Measurements from ENCODE around the gene GJA10. TPM values are rescaled to one million over a fixed set of nuclear protein-coding genes. Genes with fewer than 3 reads are reported as not detected.
"Not testable (repeated sequence)": the region's sequence is repeated elsewhere in the genome, so short reads cannot be mapped to it uniquely, and the experiment has no call there.

Gene GJA10
- total RNA-seq = not detected

DNA sequence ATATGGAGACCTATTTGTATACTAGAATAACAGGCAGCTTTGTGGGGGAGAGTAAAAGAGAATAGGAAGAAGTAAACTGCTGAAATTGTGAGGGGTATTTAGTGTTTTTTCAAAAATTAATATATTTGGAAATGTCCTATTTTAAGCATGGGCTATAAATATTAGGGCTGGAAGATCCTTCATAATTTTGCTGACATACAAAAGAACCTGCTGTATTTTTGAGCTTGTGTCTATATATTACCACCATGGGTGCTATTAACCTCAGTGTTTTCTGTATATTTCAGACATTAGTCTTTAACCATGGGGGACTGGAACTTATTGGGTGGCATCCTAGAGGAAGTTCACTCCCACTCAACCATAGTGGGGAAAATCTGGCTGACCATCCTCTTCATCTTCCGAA, at the start of gene GJA10:
Gene GJA10 (plus strand): TSS at position 301 of the 400 bp plus-strand sequence. CDS start 0 bp downstream, at position 301.
- ATAC-seq = no peak
- no peak for DNase-seq (ENCODE audit: low spot score)
- intact Hi-C loops (cut with DNase I) = no loop called here

DNA sequence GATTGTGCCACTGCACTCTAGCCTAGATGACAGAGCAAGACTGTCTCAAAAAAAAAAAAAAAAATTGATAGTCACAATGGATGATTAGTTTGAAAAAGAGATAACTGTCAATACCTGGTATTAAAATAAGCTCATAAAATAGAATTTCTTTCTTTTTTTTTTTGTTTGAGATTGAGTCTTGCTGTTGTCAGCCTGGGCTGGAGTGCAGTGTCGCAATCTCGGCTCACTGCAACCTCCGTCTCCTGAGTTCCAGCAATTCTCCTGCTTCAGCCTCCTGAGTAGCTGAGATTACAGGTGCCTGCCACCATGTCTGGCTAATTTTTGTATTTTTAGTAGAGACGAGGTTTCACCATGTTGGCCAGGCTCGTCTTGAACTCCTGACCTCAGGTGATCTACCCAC, 46.8 kb upstream of the GJA10 start:
- ATAC-seq; DNase-seq (ENCODE audit: low spot score); intact Hi-C loops (cut with DNase I): not testable (repeated sequence)

GRCh38 chr6:89853068-89853467, 41.2 kb upstream of the GJA10 start:
- intact Hi-C loops (cut with DNase I) = no loop called here
- ATAC-seq = no peak
- DNase-seq (ENCODE audit: low spot score) = no peak

- DNase-seq (ENCODE audit: low spot score) = no peak
- intact Hi-C loops (cut with DNase I) = no loop called here
- no peak for ATAC-seq
Observed at GRCh38 chr6:89858041-89858440, 36.2 kb upstream of the GJA10 start.

DNA sequence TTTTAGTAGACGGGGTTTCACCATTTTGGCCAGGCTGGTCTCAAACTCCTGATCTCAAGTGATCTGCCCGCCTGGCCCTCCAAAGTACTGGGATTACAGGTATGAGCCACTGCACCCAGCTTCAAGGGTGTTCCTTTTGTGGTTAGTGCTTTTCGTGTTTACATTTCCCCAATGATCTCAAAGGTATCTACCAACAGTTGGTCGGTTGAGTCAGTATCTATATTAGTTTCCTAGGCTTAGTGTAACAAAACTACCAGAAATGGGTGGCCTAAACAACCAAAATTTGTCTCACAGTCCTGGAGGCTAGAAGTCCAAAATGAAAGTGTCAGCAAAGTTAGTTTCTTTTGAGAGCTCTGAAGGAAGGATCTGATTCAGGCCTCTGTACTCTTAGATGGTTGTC, 34.5 kb upstream of the GJA10 start:
- DNase-seq (ENCODE audit: low spot score) = no peak
- ATAC-seq = no peak
- intact Hi-C loops (cut with DNase I) = no loop called here

DNA sequence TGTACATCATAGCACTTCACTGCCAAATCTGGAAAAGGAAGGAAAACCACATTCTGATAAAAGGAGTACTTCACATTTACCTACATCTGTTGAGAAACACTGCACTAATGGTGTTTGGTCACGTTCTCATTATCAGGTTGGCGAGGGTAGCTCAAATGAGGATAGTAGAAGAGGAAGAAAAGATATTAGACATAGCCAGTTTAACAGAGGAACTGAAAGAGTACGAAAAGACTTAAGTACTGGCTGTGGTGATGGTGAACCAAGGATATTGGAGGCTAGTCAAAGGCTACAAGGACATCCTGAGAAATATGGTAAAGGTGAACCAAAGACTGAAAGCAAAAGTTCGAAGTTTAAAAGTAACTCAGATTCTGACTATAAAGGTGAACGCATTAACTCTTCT, 32.0 kb upstream of the GJA10 start:
- DNase-seq (ENCODE audit: low spot score) = no peak
- intact Hi-C loops (cut with DNase I) = no loop called here
- ATAC-seq = no peak

GRCh38 chr6:89862698-89863097, 31.6 kb upstream of the GJA10 start:
- intact Hi-C loops (cut with DNase I) = no loop called here
- DNase-seq (ENCODE audit: low spot score) (no peak), ATAC-seq (no peak)

DNA sequence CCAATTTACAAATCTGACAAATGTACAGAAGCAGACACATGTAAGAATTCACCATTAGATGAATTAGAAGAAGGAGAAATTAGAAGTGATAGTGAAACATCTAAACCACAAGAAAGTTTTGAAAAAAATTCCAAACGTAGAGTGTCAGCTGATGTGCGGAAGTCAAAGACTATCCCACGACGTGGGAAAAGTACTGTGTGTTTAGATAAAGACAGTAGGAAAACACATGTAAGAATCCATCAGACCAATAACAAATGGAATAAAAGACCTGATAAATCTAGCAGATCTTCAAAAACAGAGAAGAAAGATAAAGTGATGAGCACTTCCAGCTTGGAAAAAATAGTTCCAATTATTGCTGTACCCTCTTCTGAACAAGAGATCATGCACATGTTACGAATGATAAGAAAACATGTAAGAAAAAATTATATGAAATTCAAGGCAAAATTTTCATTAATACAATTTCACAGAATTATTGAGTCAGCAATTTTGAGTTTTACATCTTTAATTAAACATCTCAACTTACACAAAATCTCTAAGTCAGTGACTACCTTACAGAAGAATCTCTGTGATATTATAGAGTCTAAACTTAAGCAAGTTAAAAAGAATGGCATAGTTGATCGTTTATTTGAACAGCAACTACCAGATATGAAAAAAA, 28.1 kb upstream of the GJA10 start:
- intact Hi-C loops (cut with DNase I) = no loop called here
- DNase-seq (ENCODE audit: low spot score) (no peak), ATAC-seq (no peak)

GRCh38 chr6:89873721-89874120, 20.5 kb upstream of the GJA10 start:
- ATAC-seq = no peak
- intact Hi-C loops (cut with DNase I) = no loop called here
- DNase-seq (ENCODE audit: low spot score) = no peak

DNA sequence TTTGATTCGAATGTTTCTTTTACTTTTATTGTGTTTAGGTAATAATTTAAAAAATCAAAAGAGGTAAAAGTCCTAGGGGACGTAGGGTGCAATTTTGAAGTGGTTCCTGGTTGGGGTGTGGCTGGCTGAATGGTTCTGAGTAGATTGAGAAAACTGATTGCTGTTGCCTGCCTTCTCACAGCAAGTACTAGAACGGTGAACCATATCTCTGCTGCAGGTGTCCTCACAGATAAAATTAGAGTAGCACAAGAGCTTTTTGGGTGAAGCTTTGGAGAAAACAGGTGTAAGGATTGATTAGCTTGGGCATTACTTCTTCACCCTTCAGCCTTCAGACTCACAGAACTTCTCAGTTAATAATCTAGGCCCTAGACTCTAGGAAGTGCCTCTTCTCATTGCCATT, 19.8 kb upstream of the GJA10 start:
- ATAC-seq (no peak), DNase-seq (ENCODE audit: low spot score) (no peak)
- intact Hi-C loops (cut with DNase I) = no loop called here

- ATAC-seq = no peak
- intact Hi-C loops (cut with DNase I) = no loop called here
- DNase-seq (ENCODE audit: low spot score) = no peak
Observed at GRCh38 chr6:89886378-89887120, 7.7 kb upstream of the GJA10 start.

DNA sequence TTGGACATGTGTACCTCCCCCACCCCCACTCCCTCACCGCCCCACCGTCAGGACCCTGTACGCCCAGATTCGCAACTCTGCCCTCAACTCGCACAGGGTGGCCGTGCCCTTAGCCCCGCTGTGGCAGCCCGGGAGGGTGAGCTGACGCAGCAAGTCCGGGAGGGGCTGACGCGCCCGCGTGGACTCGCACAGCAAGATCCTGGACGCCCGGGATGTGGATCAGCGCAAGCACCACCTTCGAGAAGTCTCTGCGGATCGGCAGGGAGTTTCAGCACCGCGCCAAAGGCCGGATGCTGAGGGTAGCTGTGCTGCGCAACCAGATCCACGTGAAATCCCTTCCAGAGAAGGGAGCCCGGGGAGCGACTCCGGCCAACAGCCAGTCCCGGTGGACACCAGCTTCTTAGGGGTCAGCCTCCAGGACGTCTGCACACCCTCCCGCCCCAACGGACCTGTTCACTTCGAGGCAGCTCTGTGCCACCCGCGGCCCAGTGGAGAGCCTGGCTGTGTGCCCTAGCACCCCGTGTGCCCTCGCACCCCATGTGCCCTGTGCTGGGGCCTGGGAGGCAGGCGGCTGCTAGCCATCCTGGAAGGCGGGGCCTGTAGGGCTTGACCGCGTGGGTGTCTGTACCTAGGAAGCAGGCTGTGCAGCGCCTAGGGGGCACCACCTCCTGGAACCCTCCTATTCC, 6.7 kb upstream of the GJA10 start:
- intact Hi-C loops (cut with DNase I) = no loop called here
- no peak for DNase-seq (ENCODE audit: low spot score)
- peak; percentile 36 for ATAC-seq

GRCh38 chr6:89888138-89888514, 6.1 kb upstream of the GJA10 start:
- intact Hi-C loops (cut with DNase I) = no loop called here
- ATAC-seq (no peak), DNase-seq (ENCODE audit: low spot score) (no peak)

- no peak for DNase-seq (ENCODE audit: low spot score)
Observed at GRCh38 chr6:89888871-89889270, 5.4 kb upstream of the GJA10 start.

GRCh38 chr6:89890845-89891528, 3.3 kb upstream of the GJA10 start:
- intact Hi-C loops (cut with DNase I); DNase-seq (ENCODE audit: low spot score); ATAC-seq: not testable (repeated sequence)

More at GRCh38 chr6:89888871-89889270, 5.4 kb upstream of the GJA10 start:
- ATAC-seq = no peak
- intact Hi-C loops (cut with DNase I) = no loop called here

GRCh38 chr6:89892577-89892976, 1.7 kb upstream of the GJA10 start:
- ATAC-seq; intact Hi-C loops (cut with DNase I); DNase-seq (ENCODE audit: low spot score): not testable (repeated sequence)

DNA sequence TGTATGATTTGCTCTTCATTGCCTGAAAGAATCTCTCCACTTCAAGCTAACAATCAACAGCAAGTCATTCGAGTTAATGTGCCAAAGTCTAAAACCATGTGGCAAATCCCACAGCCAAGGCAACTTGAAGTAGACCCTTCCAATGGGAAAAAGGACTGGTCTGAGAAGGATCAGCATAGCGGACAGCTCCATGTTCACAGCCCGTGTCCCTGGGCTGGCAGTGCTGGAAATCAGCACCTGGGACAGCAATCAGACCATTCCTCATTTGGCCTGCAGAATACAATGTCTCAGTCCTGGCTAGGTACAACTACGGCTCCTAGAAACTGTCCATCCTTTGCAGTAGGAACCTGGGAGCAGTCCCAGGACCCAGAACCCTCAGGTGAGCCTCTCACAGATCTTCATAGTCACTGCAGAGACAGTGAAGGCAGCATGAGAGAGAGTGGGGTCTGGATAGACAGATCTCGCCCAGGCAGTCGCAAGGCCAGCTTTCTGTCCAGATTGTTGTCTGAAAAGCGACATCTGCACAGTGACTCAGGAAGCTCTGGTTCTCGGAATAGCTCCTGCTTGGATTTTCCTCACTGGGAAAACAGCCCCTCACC, 1.1 kb downstream of the GJA10 start:
- ATAC-seq = peak; percentile 42
- intact Hi-C loops (cut with DNase I) = no loop called here

DNA sequence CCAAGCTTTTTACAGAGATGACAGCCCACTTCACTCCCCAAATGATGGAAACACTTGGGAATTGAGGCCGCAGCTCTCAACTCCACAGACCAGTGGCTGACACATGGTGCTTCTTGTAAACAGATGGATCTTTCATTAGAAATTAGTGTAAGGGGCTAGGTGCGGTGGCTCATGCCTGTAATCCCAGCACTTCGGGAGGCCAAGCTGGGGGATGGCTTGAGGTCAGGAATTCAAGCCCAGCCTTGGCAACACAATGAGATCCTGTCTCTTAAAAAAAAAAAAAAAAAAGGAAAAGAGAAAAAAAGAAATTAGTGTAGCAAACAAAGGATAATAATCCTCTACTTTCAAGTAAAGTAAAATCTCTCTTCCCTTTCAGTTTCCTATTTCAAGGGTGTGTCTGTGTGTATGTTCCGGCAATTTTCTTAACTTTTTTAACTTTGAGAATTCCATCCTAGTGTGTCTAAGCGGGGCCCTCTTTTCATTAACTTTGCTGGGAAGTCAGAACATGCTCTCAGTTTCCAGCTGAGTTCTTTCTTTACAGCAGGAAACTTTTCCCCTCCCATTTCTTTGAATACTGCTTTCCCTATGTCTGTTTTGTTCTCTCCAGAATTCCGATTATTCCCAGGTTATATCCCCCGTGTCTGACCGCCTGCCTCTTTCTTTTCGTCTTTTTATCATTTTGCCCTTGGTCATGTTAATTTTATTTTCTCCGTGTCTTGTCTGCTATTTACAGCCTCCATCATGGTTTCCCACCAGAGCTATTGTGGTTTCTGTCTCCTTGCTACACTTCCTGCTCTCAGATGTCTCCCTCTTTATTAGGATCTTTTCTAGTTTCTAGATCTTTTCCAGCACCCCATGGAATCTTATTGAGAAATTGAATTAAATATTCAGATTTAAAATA, 16.0 kb downstream of the GJA10 start:
- DNase-seq (ENCODE audit: low spot score); intact Hi-C loops (cut with DNase I); ATAC-seq: not testable (repeated sequence)

More for the DNA sequence above, 1.1 kb downstream of the GJA10 start:
- DNase-seq (ENCODE audit: low spot score) = no peak

Data from sciatic nerve (tissue), 2 donors.